Vagina (tissue), 2 donors: ENCODE data around the gene ARID1B.

ENCODE experiments used
- POLR2A ChIP-seq, 2 donors: fragments of 450-650 bp; IDR thresholded peaks; one replicate each; pipeline ENCODE4 v1.6.1; 2017; ENCODE audit warnings: antibody characterized with exemption in 2 of 2, mild to moderate bottlenecking in 2 of 2, moderate library complexity in 2 of 2
- POLR2AphosphoS5 ChIP-seq, 2 donors: sonication (generic); formaldehyde crosslinking; IDR thresholded peaks; one replicate each; pipeline ENCODE4 v1.9.0; 2017; ENCODE audit warnings: antibody characterized with exemption in 2 of 2, mild to moderate bottlenecking in 2 of 2, low read depth in 1 of 2; ENCODE audit not compliant: insufficient read depth in 1 of 2
- TF ChIP-seq, protein P1 (sequence below), 3 experiments: fragments of 450-650 bp in 2 of 3; fragments of 200-600 bp in 1 of 3; sonication (generic) in 1 of 3; IDR thresholded peaks; one replicate each; pipeline ENCODE4 v1.5.1; 2017 to 2019; ENCODE audit warnings: antibody characterized with exemption in 3 of 3, mild to moderate bottlenecking in 2 of 3, moderate library complexity in 2 of 3

- TF ChIP-seq, protein P1, sequence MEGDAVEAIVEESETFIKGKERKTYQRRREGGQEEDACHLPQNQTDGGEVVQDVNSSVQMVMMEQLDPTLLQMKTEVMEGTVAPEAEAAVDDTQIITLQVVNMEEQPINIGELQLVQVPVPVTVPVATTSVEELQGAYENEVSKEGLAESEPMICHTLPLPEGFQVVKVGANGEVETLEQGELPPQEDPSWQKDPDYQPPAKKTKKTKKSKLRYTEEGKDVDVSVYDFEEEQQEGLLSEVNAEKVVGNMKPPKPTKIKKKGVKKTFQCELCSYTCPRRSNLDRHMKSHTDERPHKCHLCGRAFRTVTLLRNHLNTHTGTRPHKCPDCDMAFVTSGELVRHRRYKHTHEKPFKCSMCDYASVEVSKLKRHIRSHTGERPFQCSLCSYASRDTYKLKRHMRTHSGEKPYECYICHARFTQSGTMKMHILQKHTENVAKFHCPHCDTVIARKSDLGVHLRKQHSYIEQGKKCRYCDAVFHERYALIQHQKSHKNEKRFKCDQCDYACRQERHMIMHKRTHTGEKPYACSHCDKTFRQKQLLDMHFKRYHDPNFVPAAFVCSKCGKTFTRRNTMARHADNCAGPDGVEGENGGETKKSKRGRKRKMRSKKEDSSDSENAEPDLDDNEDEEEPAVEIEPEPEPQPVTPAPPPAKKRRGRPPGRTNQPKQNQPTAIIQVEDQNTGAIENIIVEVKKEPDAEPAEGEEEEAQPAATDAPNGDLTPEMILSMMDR (IDR thresholded peaks at IDR 0.05) = no peak
- TF ChIP-seq POLR2AphosphoS5 (IDR thresholded peaks at IDR 0.05; ENCODE audit: insufficient read depth in 1 of 2, low read depth in 1 of 2) = no peak
- no peak for TF ChIP-seq POLR2A (IDR thresholded peaks at IDR 0.05)
Measured at GRCh38 chr6:156890627-156891314, 113.6 kb downstream of the ARID1B start.
